ENCODE measurements around the gene USF3.

DNA sequence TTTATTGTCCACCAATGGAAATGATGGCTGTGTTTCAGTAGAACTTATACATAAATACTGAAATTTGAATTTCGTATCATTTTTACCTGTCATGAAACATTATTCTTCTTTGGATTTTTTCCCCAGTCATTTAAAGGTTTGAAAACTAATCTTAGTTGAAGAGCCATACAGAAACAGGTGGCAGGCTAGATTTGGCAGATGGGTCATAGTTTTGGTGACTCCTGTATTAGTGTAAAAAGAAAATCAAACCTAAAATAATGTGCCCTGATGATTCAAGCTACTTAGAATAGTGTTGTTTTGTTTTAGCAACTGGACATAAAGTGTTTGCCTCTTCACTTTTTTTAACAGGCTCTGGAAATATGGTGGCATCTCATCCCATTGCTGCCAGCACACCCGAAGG, 95.2 kb downstream of the USF3 start:
- TF ChIP-seq, protein P1, sequence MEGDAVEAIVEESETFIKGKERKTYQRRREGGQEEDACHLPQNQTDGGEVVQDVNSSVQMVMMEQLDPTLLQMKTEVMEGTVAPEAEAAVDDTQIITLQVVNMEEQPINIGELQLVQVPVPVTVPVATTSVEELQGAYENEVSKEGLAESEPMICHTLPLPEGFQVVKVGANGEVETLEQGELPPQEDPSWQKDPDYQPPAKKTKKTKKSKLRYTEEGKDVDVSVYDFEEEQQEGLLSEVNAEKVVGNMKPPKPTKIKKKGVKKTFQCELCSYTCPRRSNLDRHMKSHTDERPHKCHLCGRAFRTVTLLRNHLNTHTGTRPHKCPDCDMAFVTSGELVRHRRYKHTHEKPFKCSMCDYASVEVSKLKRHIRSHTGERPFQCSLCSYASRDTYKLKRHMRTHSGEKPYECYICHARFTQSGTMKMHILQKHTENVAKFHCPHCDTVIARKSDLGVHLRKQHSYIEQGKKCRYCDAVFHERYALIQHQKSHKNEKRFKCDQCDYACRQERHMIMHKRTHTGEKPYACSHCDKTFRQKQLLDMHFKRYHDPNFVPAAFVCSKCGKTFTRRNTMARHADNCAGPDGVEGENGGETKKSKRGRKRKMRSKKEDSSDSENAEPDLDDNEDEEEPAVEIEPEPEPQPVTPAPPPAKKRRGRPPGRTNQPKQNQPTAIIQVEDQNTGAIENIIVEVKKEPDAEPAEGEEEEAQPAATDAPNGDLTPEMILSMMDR (IDR thresholded peaks at IDR 0.05; ENCODE audit: insufficient read depth, low read length, poor library complexity, severe bottlenecking): no peak
- no peak for TF ChIP-seq EZH2phosphoT487 (conservative IDR thresholded peaks at IDR 0.05; ENCODE audit: low read length)

Measured in SU-DHL-6 (cell line).